ENCODE data around the gene SIGLEC11.
"Not testable (repeated sequence)": the region's sequence is repeated elsewhere in the genome, so short reads cannot be mapped to it uniquely, and the experiment has no call there.

SIGLEC11 gene

DNA sequence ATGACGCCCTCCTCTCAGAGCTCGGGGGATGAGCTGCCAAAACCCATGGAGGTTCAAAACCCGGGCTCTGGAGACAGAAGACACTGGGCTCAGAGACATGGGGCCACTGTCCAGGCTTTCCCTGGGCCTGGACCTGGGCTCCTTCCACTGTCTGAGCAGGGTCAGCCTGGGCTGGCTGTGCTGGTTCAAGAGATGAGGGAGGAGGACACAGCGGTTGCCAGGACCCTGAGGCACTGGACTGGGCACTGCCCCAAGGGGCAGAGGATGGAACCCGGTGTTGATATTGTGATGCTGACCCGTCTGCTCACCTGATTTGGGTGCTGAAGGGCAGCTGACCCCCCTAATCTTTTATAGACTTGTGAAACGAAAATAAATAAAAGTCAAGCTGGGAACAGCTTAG, 14.1 kb upstream of the SIGLEC11 start:
- CTCF ChIA-PET: interaction anchor here (1.3 kb wide), 1 partner anchor 11 kb away, joined by 3 read pairs; no protein-coding TSS in a partner anchor

DNA sequence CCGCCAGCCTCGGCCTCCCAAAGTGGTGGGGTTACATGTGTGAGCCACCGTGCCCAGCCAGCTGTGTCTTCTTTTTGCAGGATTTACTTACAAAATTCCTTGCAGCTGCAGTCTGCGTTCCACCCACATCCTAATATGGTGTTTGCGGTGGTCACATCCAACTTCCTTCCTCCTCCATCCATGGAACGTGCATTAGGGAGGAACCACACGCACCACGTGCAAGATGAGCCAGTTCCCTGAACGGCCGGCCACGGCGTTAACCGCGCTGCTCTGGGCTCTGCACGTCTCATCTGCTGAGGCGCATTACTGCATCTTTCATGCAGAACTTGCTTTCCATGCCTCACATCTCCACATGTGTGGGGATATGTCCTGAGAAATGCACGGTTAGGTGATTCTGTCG, 13.0 kb upstream of the SIGLEC11 start:
- TF ChIP-seq, protein P1, sequence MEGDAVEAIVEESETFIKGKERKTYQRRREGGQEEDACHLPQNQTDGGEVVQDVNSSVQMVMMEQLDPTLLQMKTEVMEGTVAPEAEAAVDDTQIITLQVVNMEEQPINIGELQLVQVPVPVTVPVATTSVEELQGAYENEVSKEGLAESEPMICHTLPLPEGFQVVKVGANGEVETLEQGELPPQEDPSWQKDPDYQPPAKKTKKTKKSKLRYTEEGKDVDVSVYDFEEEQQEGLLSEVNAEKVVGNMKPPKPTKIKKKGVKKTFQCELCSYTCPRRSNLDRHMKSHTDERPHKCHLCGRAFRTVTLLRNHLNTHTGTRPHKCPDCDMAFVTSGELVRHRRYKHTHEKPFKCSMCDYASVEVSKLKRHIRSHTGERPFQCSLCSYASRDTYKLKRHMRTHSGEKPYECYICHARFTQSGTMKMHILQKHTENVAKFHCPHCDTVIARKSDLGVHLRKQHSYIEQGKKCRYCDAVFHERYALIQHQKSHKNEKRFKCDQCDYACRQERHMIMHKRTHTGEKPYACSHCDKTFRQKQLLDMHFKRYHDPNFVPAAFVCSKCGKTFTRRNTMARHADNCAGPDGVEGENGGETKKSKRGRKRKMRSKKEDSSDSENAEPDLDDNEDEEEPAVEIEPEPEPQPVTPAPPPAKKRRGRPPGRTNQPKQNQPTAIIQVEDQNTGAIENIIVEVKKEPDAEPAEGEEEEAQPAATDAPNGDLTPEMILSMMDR (IDR thresholded peaks at IDR 0.05; ENCODE audit: control extremely low read depth, extremely low read depth, low read depth, missing control alignments): no peak
- ChIA-PET CTCF (no interaction called here), POLR2A (no interaction called here)
- no peak for DNase-seq (ENCODE audit: extremely low spot score)

More for the DNA sequence above, 14.1 kb upstream of the SIGLEC11 start:
- POLR2A ChIA-PET: no interaction called here
- TF ChIP-seq, protein P1 (IDR thresholded peaks at IDR 0.05; ENCODE audit: control extremely low read depth, extremely low read depth, low read depth, missing control alignments): no peak
- DNase-seq (ENCODE audit: extremely low spot score): no peak

DNA sequence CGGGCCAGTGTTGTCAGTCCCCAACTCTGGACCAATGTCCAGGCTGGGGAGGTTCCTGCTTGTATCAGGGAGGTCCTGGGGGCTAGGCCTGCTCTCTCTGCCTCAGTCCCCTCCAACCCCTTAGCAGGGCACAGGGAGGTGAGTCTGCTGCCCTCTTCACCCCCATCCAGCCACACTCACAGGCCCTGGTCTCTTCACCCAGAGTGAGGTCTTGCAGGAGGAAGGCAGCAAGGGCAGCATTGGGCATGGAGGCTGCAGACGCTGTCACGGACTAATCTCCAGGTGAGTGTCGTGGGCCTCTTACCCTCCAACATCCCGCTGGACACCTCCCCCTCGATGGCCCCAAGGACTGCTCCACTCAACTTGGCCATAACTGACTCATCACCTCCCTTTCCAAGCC, 11.9 kb upstream of the SIGLEC11 start:
- no peak for DNase-seq (ENCODE audit: extremely low spot score)
- ChIA-PET POLR2A (no interaction called here), CTCF (interaction anchor here (1.2 kb wide), 1 partner anchor 35 kb away, joined by 3 read pairs; no protein-coding TSS in a partner anchor)
- TF ChIP-seq, protein P1 (IDR thresholded peaks at IDR 0.05; ENCODE audit: control extremely low read depth, extremely low read depth, low read depth, missing control alignments): no peak

DNA sequence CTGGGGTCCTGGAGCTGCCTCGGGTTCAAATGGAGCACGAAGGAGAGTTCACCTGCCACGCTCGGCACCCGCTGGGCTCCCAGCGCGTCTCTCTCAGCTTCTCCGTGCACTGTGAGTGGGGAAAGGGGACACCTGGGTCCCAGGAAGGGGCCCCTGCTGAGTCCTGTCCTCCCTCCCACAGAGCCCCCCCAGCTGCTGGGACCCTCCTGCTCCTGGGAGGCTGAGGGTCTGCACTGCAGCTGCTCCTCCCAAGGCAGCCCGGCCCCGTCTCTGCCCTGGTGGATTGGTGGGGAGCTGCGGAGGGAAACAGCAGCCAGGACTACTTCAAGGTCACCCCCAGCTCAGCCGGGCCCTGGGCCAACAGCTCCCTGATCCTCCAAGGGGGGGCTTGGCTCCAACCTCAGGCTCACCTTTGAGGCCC, 11.0 kb upstream of the SIGLEC11 start:
- POLR2A ChIA-PET: no interaction called here
- no peak for DNase-seq (ENCODE audit: extremely low spot score)
- TF ChIP-seq, protein P1 (IDR thresholded peaks at IDR 0.05; ENCODE audit: control extremely low read depth, extremely low read depth, low read depth, missing control alignments): no peak
- CTCF ChIA-PET: interaction anchor here (1.2 kb wide), 1 partner anchor 34 kb away, joined by 3 read pairs; no protein-coding TSS in a partner anchor

DNA sequence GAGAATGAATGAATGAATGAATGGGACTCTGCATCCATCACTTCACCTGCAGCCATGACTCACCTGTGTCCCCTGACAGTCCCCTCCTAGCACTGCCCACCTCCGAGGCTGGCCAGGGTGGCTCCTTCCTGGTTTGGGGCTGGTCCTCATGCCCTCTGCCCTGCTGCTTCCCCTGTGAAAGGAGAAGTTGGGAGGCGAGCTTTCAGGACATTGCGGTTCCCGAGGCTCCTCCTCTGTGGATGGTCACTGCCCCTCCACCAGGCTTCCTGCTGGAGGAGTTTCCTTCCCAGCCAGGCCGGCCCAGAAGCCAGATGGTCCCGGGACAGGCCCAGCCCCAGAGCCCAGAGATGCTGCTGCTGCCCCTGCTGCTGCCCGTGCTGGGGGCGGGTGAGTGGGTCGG, 8.4 kb upstream of the SIGLEC11 start:
- DNase-seq (ENCODE audit: extremely low spot score); POLR2A ChIA-PET: not testable (repeated sequence)

DNA sequence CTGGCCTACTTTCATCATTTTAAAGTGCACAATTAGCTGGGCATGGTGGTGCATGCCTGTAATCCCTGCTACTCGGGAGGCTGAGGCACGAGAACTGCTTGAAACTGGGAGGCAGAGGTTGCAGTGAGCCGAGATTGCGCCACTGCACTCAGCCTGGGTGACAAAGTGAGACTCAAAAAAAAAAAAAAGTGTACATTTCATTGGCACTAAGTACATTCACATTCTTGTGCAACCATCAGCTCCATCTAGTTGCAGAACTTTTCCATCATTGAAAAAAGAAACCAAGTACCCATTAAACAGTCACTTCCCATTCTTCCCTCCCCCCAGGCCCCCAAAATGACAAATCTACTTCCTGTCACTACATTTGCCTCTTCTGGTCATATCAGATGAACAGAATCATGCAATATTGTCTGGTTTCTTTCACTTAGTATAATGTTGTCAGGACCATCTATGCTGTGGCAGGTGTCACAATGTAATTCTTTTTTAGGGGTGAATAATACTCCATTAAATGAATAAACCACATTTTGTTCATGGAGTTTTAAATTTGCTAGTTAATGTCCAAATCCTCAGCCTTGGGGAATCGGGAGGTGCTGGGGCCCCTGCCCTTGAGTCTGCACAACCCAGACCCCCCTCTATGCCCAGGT, 7.4 kb upstream of the SIGLEC11 start:
- POLR2A ChIA-PET: no interaction called here
- TF ChIP-seq, protein P1 (IDR thresholded peaks at IDR 0.05; ENCODE audit: control extremely low read depth, extremely low read depth, low read depth, missing control alignments): no peak
- no peak for DNase-seq (ENCODE audit: extremely low spot score)
- CTCF ChIA-PET: no interaction called here

More for the DNA sequence above, 8.4 kb upstream of the SIGLEC11 start:
- CTCF ChIA-PET: not testable (repeated sequence)

DNA sequence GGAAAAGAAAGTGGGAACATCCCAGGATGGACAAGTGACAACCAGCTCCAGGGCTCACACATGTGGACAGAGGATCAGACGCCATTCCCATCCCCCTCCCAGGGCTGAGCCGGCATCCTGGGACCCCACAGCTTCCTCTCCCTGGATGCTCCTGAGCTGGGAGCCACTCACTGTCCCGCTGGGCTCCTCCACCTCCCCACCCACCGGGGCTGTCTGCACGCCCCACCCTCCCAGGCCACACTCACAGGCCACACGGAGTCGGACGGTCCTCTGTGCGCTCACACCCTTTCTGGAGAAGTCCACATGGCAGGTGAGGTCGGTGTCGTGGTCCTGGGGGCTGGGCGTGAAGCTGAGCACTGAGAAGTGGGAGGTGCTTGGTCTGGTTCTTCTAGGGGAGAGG, 1.1 kb downstream of the SIGLEC11 start:
- POLR2A ChIA-PET; DNase-seq (ENCODE audit: extremely low spot score); CTCF ChIA-PET: not testable (repeated sequence)

DNA sequence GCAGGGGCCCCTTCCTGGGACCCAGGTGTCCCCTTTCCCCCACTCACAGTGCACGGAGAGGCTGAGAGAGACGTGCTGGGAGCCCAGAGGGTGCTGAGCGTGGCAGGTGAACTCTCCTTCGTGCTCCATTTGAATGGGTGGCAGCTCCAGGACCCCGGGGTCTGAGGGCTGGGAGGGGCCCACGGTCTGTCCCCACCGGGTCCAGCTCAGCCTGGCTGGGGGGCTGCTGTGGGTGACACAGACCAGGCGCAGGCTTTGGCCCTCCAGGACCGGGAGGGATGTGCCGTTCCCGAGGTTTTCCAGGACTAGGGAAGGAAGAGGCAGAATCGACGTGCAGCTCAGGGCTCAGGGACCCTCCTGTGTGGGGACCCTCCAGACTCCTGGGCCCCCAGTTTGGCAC, 2.4 kb downstream of the SIGLEC11 start:
- CTCF ChIA-PET; DNase-seq (ENCODE audit: extremely low spot score); POLR2A ChIA-PET: not testable (repeated sequence)

DNA sequence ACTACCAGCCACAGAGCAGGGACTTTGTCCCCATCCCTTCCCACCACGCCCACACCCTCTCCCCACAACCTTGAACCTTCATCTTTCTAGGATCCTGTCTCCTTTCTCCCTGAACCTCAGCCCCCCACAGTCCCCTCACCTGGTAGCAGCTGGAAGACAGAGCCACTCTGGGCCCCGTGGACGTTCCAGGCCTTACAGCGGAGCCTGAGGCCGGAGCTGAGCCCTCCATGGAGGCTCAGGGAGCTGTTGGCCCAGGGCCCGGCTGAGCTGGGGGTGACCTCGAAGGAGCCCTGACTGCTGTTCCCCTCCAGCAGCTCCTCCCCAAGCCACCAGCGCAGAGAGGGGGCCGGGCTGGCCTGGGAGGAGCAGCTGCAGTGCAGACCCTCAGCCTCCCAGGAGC, 2.8 kb downstream of the SIGLEC11 start:
- DNase-seq (ENCODE audit: extremely low spot score); CTCF ChIA-PET; POLR2A ChIA-PET: not testable (repeated sequence)
